ENCODE measurements around the gene ATP2A2.

- no peak for TF ChIP-seq POLR2A (IDR thresholded peaks at IDR 0.05)
- TF ChIP-seq CTCF (IDR thresholded peaks at IDR 0.05) = no peak
Observed at GRCh38 chr12:110312581-110313360, 31.7 kb downstream of the ATP2A2 start.
